IPS-20b (cell line): ENCODE measurements around the gene C3orf38.
"Not testable (repeated sequence)": the region's sequence is repeated elsewhere in the genome, so short reads cannot be mapped to it uniquely, and the experiment has no call there.

ENCODE experiments used
- H3K27ac ChIP-seq: one replicate; pipeline ENCODE4 v1.5.1; 2013; ENCODE audit warnings: low read length
- H3K27me3 ChIP-seq: 2 replicates; pipeline ENCODE4 v1.6.1; 2013; ENCODE audit warnings: mild to moderate bottlenecking, low read length, inconsistent platforms; ENCODE audit not compliant: insufficient read depth
- H3K36me3 ChIP-seq: 2 replicates; pipeline ENCODE4 v1.6.1; 2013; ENCODE audit warnings: low read depth, mild to moderate bottlenecking, inconsistent platforms, low read length, moderate library complexity; ENCODE audit not compliant: insufficient read depth
- H3K4me1 ChIP-seq: 2 replicates; pipeline ENCODE4 v1.6.1; 2013; ENCODE audit warnings: mild to moderate bottlenecking, control low read depth, inconsistent platforms, low read length, moderate library complexity; ENCODE audit not compliant: insufficient read depth
- H3K4me3 ChIP-seq: 2 replicates; pipeline ENCODE4 v1.5.1; 2013; ENCODE audit warnings: mild to moderate bottlenecking, low read length, inconsistent platforms
- H3K9ac ChIP-seq: 2 replicates; pipeline ENCODE4 v1.6.1; 2013; ENCODE audit warnings: low read depth, mild to moderate bottlenecking, inconsistent platforms, low read length, moderate library complexity
- H3K9me3 ChIP-seq: 2 replicates; pipeline ENCODE4 v1.6.1; 2013; ENCODE audit warnings: mild to moderate bottlenecking, low read depth, low read length, inconsistent platforms; ENCODE audit not compliant: insufficient read depth

Gene C3orf38

GRCh38 chr3:88149509-88150362 is at the start of gene C3orf38:
Gene C3orf38 (plus strand): TSS chr3:88149959. CDS start chr3:88150053, 94 bp downstream.
- Histone ChIP-seq H3K4me1 (peaks cover 11% of the 10 kb centered on the region; the same call in 1 of the 2 replicates), H3K27me3 (no peaks in the 10 kb centered on the region), H3K9me3 (no peaks in the 10 kb centered on the region), H3K27ac (peak within 1 kb of the TSS; percentile 98), H3K9ac (peak within 1 kb of the TSS; percentile 100), H3K36me3 (peaks cover 20% of the 10 kb centered on the region), H3K4me3 (peak within 1 kb of the TSS; percentile 90)

DNA sequence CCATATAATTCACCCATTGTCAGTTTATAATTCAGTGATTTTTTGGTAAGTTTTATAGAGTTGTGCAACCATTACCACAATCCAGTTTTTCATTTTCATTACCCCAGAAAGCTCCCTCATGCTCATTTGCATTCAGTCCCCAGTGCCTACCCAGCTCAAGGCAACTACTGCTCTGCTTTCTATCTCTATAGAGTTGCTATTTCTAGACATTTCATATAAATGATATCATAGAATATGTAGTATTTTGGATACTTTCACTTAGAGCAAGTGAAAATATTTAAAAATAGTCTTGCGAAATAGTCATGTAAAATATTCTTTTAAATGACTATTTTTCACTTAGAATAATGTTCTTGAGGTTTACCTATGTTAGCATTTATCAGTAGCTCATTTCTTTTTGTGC is 48.6 kb upstream of the C3orf38 start:
- Histone ChIP-seq H3K36me3 (peaks cover 5% of the 10 kb centered on the region; the same call in 1 of the 2 replicates), H3K27me3 (no peaks in the 10 kb centered on the region), H3K4me3 (no peak overlapping the region), H3K9ac (no peak overlapping the region), H3K9me3 (no peaks in the 10 kb centered on the region), H3K4me1 (no peaks in the 10 kb centered on the region), H3K27ac (no peak overlapping the region)

GRCh38 chr3:88105325-88105724 is 44.4 kb upstream of the C3orf38 start:
- H3K36me3 ChIP-seq: peaks cover 5% of the 10 kb centered on the region; the same call in 1 of the 2 replicates
- H3K9ac ChIP-seq: no peak overlapping the region
- no peak overlapping the region for H3K4me3 ChIP-seq
- H3K4me1 ChIP-seq: no peaks in the 10 kb centered on the region
- H3K9me3 ChIP-seq: no peaks in the 10 kb centered on the region
- H3K27ac ChIP-seq: no peak overlapping the region
- no peaks in the 10 kb centered on the region for H3K27me3 ChIP-seq

DNA sequence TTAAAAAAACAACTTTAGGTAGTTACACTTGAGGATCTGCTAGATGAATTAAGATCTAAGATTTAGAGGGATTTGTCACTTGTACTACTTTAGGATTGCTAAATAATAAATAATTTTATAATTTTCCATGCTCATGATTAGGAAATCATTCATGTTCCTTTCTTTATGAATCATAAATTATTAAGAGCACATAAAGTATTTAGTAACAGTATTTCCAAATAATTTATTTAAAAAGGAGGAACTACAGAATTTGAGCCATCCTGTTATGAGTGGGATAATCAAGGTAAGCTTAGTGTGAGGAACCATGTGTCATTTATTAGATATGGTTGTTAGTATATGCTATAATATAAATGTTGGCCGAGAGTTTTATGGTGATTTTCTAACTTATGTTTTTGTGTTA is 37.5 kb upstream of the C3orf38 start:
- Histone ChIP-seq H3K4me1 (0 out of 2 replicates have a peak, but pooled peaks cover 3% of the 10 kb centered on the region), H3K27me3 (no peaks in the 10 kb centered on the region), H3K27ac (no peak overlapping the region), H3K4me3 (no peak overlapping the region), H3K9me3 (no peaks in the 10 kb centered on the region), H3K9ac (no peak overlapping the region), H3K36me3 (peaks cover 6% of the 10 kb centered on the region)

DNA sequence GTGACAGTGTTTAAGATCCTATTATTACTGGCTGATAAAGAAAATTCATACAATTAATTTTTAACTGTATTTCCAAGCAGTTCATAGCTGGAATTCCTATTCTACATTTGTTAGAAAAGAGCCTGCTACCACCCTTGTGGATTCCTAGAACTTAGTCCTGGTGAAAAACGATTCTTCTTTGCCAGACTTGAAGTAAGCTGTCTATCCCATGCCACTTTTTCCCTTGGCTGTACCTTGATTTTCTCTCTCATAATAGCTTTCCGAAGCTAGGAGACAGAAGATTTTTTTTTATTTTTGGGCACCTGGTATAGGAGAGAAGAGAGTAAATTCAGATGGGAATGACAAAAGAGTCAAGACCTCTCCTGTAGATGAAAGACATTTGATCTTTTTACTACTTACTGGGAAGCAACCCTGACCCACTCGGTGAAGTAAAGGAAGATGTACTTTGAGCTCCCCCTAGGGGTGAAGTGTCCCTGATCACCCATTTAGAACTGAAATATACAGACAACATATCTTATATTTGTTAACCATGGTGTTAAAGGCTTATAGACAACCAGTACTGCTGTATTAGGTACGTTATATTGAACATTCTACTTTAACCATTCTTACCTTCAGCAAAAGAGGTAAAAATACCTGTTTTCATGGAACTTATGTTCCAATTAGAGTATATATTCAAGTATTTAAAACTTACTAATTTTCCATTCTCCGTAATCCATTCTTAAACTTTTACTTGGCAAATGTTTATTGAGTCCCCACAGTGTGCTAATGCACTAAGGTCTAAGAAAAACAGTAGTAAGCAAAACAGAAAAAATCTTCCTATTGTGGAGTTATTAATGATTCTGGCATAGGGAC is 36.2 kb upstream of the C3orf38 start:
- H3K27ac ChIP-seq: no peak overlapping the region
- no peak overlapping the region for H3K9ac ChIP-seq
- 0 out of 2 replicates have a peak, but pooled peaks cover 3% of the 10 kb centered on the region for H3K4me1 ChIP-seq
- no peak overlapping the region for H3K4me3 ChIP-seq
- peaks cover 6% of the 10 kb centered on the region for H3K36me3 ChIP-seq
- no peaks in the 10 kb centered on the region for H3K9me3 ChIP-seq
- H3K27me3 ChIP-seq: no peaks in the 10 kb centered on the region

GRCh38 chr3:88114878-88115549 is 34.7 kb upstream of the C3orf38 start:
- Histone ChIP-seq H3K36me3 (peaks cover 6% of the 10 kb centered on the region), H3K4me1 (0 out of 2 replicates have a peak, but pooled peaks cover 3% of the 10 kb centered on the region), H3K9ac (no peak overlapping the region)

DNA sequence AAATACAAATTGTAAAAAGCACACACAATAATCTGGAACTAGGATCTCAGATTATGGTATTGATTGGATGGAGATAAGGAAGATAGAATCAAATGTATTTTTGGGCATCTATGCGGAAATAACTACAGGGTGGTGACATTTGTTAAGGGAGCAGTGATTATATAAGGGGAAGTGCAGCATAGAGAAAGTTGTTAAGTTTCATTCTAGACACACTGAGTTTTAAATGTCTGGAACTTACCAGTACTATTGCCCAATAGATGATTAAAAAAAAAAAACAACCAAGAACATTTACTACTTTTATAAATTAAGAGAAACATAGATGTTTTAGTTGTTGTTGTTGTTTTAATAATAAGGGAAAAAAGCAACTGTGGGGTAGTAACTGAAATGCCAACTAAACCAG is 32.1 kb upstream of the C3orf38 start:
- no peaks in the 10 kb centered on the region for H3K27me3 ChIP-seq
- H3K4me1 ChIP-seq: 0 out of 2 replicates have a peak, but pooled peaks cover 3% of the 10 kb centered on the region
- H3K9ac ChIP-seq: no peak overlapping the region
- H3K27ac ChIP-seq: no peak overlapping the region
- peaks cover 6% of the 10 kb centered on the region for H3K36me3 ChIP-seq
- H3K4me3 ChIP-seq: no peak overlapping the region
- H3K9me3 ChIP-seq: no peaks in the 10 kb centered on the region

More at GRCh38 chr3:88114878-88115549, 34.7 kb upstream of the C3orf38 start:
- Histone ChIP-seq H3K4me3 (no peak overlapping the region), H3K27me3 (no peaks in the 10 kb centered on the region), H3K27ac (no peak overlapping the region), H3K9me3 (no peaks in the 10 kb centered on the region)

DNA sequence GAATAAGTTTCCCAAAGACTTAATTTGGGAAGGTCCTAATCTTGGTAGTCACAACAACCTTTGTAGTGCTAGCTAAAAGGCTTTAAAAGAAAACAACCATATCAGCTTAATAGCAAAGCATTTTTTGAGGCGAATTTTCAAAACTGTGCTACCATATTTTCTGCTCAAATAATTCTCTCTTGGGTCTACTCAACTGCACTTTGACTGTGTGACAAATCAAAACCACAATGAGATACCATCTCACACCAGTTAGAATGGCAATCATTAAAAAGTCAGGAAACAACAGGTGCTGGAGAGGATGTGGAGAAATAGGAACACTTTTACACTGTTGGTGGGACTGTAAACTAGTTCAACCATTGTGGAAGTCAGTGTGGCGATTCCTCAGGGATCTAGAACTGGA is 31.2 kb upstream of the C3orf38 start:
- not testable (repeated sequence) for H3K9me3 ChIP-seq, H3K4me1 ChIP-seq, H3K4me3 ChIP-seq, H3K27me3 ChIP-seq, H3K27ac ChIP-seq, H3K36me3 ChIP-seq, H3K9ac ChIP-seq

DNA sequence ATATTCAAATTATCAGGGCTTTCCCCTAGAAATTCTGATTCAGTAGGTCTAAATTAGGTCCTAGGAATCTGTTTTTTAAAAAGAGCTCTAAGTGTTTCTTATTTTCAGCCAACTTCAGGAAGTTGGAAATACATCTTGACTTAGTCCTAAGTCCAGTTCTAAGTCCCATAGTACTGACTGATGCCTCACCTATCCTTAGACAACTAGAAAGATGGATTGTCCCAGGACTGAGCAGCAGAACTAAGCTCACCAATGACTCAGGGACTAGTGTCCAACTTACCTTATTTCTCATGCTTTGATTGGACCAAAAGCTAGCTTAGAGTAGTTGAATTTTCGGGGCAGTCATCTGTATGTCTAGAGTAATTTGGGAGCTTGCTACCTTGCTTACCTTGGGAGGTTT is 26.2 kb upstream of the C3orf38 start:
- H3K9me3 ChIP-seq: no peaks in the 10 kb centered on the region
- H3K27me3 ChIP-seq: no peaks in the 10 kb centered on the region
- H3K4me1 ChIP-seq: no peaks in the 10 kb centered on the region
- no peak overlapping the region for H3K27ac ChIP-seq
- H3K36me3 ChIP-seq: no peaks in the 10 kb centered on the region
- H3K4me3 ChIP-seq: no peak overlapping the region
- no peak overlapping the region for H3K9ac ChIP-seq

DNA sequence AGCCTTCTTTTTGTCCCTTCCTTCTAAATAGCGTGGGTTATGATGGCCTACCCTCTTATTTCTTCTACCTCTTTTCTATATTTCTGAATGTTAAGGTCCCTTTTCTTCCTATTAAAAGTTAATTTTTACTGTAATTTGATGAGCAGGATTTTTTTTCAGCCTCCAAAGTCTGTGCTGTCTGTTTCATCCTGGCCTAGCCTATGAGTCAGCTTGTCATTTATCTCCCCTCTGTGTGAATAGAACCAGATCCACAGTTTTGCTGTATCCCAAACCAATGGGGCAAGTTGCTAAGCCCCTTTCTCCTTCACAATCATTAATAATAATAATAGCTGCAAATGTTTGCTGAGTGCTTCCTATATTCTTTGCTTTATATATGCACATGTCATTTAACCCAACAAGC is 18.1 kb upstream of the C3orf38 start:
- H3K27me3 ChIP-seq: no peaks in the 10 kb centered on the region
- no peak overlapping the region for H3K9ac ChIP-seq
- peaks cover 41% of the 10 kb centered on the region for H3K36me3 ChIP-seq
- no peaks in the 10 kb centered on the region for H3K4me1 ChIP-seq
- no peak overlapping the region for H3K27ac ChIP-seq
- H3K9me3 ChIP-seq: no peaks in the 10 kb centered on the region
- H3K4me3 ChIP-seq: no peak overlapping the region

GRCh38 chr3:88132894-88133293 is 16.9 kb upstream of the C3orf38 start:
- no peaks in the 10 kb centered on the region for H3K27me3 ChIP-seq
- H3K36me3 ChIP-seq: peaks cover 53% of the 10 kb centered on the region
- no peak overlapping the region for H3K9ac ChIP-seq
- no peak overlapping the region for H3K4me3 ChIP-seq
- H3K4me1 ChIP-seq: no peaks in the 10 kb centered on the region
- H3K27ac ChIP-seq: no peak overlapping the region
- no peaks in the 10 kb centered on the region for H3K9me3 ChIP-seq
